ENCODE results near the gene GPR146. TPM values are rescaled to one million over a fixed set of nuclear protein-coding genes. Genes with fewer than 3 reads are reported as not detected.

GPR146 gene
- total RNA-seq, 2 donors from 2014 or later, result 0.66 to 0.75 TPM

GRCh38 chr7:1016577-1017531 is 27.5 kb upstream of the GPR146 start:
- H3K4me1 Mint-ChIP-seq, result no peaks in the 10 kb centered on the region
- H3K27me3 ChIP-seq (ENCODE audit: control insufficient read depth, insufficient read depth, low read length, poor library complexity, severe bottlenecking), result no peaks in the 10 kb centered on the region
- no peak for TF ChIP-seq CTCF (conservative IDR thresholded peaks at IDR 0.05)
- no peak overlapping the region for H3K27ac ChIP-seq (ENCODE audit: low read depth, low read length)
- peaks cover 11% of the 10 kb centered on the region for H3K36me3 Mint-ChIP-seq (ENCODE audit: low read depth)
- no peaks in the 10 kb centered on the region for H3K9me3 Mint-ChIP-seq
- WGBS, 2 experiments (ENCODE audit: insufficient coverage in 1 of 2, insufficient read length in 1 of 2), result 95 to 96% methylated on average over 28 to 51 of the region's 51 CpGs
- H3K4me3 ChIP-seq (ENCODE audit: low read length), result no peak overlapping the region
- no peaks in the 10 kb centered on the region for H3K27me3 Mint-ChIP-seq (ENCODE audit: insufficient read depth)
- H3K36me3 ChIP-seq (ENCODE audit: control insufficient read depth, insufficient read depth, low read length), result peaks cover 6% of the 10 kb centered on the region
- H3K27ac Mint-ChIP-seq, result no peak overlapping the region
- DNase-seq, result no peak
- no peak overlapping the region for H3K9ac ChIP-seq (ENCODE audit: extremely low read depth, low read length, poor library complexity, severe bottlenecking)
- H3K9me3 ChIP-seq (ENCODE audit: control insufficient read depth, low read length), result no peaks in the 10 kb centered on the region
- no peak overlapping the region for H3K4me3 Mint-ChIP-seq
- no peaks in the 10 kb centered on the region for H3K4me1 ChIP-seq (ENCODE audit: control insufficient read depth, insufficient read depth, low read length)

DNA sequence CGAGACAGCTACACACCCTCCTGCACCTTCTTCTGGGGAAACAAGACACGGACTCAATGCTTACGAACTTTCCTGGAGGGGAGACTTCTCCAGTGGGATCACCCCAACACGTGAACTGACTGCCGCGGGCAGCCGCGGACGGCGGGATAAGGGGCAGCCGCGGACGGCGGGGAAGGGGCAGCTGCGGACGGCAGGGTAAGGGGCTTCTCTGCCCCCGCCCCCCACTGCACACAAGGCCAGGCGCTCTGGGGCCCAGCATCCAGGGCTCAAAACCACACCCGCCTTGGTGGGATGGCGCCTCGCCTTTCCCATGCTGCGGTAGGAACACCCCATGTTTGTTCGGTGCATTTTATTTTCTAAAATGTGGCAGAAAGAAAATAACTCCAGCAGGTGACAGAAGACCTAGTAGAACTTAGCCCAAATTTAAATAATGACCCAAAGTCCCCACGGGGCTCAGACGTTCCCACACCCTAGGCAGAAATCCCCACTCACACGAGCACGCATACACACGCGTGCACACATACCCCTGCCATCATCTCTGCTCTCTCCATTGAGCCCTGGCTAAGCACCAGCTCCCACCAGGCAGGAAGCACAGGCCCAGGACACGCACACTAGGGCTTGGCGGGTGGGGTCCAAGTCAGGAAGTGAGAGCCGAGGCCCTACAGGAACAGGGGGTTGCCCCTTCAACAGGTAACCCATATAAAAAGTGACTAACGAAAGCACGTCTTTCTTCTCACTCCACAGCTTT is 26.6 kb upstream of the GPR146 start:
- Histone ChIP-seq H3K9me3 (ENCODE audit: control insufficient read depth, low read length) (no peaks in the 10 kb centered on the region), H3K4me3 (ENCODE audit: low read length) (no peak overlapping the region), H3K9ac (ENCODE audit: extremely low read depth, low read length, poor library complexity, severe bottlenecking) (no peak overlapping the region), H3K27me3 (ENCODE audit: control insufficient read depth, insufficient read depth, low read length, poor library complexity, severe bottlenecking) (no peaks in the 10 kb centered on the region), H3K27ac (ENCODE audit: low read depth, low read length) (no peak overlapping the region), H3K36me3 (ENCODE audit: control insufficient read depth, insufficient read depth, low read length) (peaks cover 6% of the 10 kb centered on the region), H3K4me1 (ENCODE audit: control insufficient read depth, insufficient read depth, low read length) (no peaks in the 10 kb centered on the region)
- no peak for TF ChIP-seq CTCF (conservative IDR thresholded peaks at IDR 0.05)
- no peak for DNase-seq
- Mint-ChIP-seq H3K27me3 (ENCODE audit: insufficient read depth) (no peaks in the 10 kb centered on the region), H3K27ac (peak overlapping the region; percentile 24), H3K36me3 (ENCODE audit: low read depth) (peaks cover 17% of the 10 kb centered on the region), H3K4me1 (no peaks in the 10 kb centered on the region), H3K9me3 (no peaks in the 10 kb centered on the region), H3K4me3 (no peak overlapping the region)
- WGBS, 2 experiments (ENCODE audit: insufficient coverage in 1 of 2, insufficient read length in 1 of 2), result 93 to 96% methylated on average over 30 to 34 of the region's 34 CpGs

GRCh38 chr7:1018334-1018695 is 26.0 kb upstream of the GPR146 start:
- Mint-ChIP-seq H3K4me3 (no peak overlapping the region), H3K36me3 (ENCODE audit: low read depth) (peaks cover 17% of the 10 kb centered on the region), H3K4me1 (no peaks in the 10 kb centered on the region), H3K27me3 (ENCODE audit: insufficient read depth) (no peaks in the 10 kb centered on the region), H3K9me3 (no peaks in the 10 kb centered on the region), H3K27ac (peak overlapping the region; percentile 24)
- DNase-seq, result no peak
- Histone ChIP-seq H3K27ac (ENCODE audit: low read depth, low read length) (no peak overlapping the region), H3K4me3 (ENCODE audit: low read length) (no peak overlapping the region), H3K4me1 (ENCODE audit: control insufficient read depth, insufficient read depth, low read length) (no peaks in the 10 kb centered on the region), H3K9me3 (ENCODE audit: control insufficient read depth, low read length) (no peaks in the 10 kb centered on the region), H3K36me3 (ENCODE audit: control insufficient read depth, insufficient read depth, low read length) (peaks cover 10% of the 10 kb centered on the region), H3K9ac (ENCODE audit: extremely low read depth, low read length, poor library complexity, severe bottlenecking) (no peak overlapping the region), H3K27me3 (ENCODE audit: control insufficient read depth, insufficient read depth, low read length, poor library complexity, severe bottlenecking) (no peaks in the 10 kb centered on the region)
- 92 to 98% methylated on average over 10 to 13 of the region's 13 CpGs for WGBS, 2 experiments (ENCODE audit: insufficient coverage in 1 of 2, insufficient read length in 1 of 2)
- no peak for TF ChIP-seq CTCF (conservative IDR thresholded peaks at IDR 0.05)
